NCI-H748 (cell line): ENCODE results near the gene UNC5C.

Source experiments
- DNase-seq: peaks from one replicate; lab custom pipeline; 2025; ENCODE audit not compliant: unreplicated experiment; lab: John Stamatoyannopoulos, UW

Gene UNC5C

GRCh38 chr4:95546866-95547714 lies 1.7 kb downstream of the UNC5C start:
- DNase-seq = peak; percentile 34

- no peak for DNase-seq
These were observed 2.6 kb downstream of the UNC5C start for GRCh38 chr4:95546221-95546620.

- no peak for DNase-seq
These were observed 3.2 kb downstream of the UNC5C start for GRCh38 chr4:95545546-95545945.

GRCh38 chr4:95544113-95545103 lies 4.4 kb downstream of the UNC5C start:
- no peak for DNase-seq

GRCh38 chr4:95541889-95542607 lies 6.7 kb downstream of the UNC5C start:
- no peak for DNase-seq

- DNase-seq = no peak
These were observed 7.7 kb downstream of the UNC5C start for GRCh38 chr4:95541094-95541493.

- DNase-seq = no peak
These were observed 8.5 kb downstream of the UNC5C start for GRCh38 chr4:95540227-95540626.

- no peak for DNase-seq
These were observed 9.7 kb downstream of the UNC5C start for GRCh38 chr4:95539106-95539505.

GRCh38 chr4:95537863-95538488 lies 10.8 kb downstream of the UNC5C start:
- DNase-seq = no peak

GRCh38 chr4:95537191-95537590 lies 11.6 kb downstream of the UNC5C start:
- DNase-seq = peak; percentile 30

GRCh38 chr4:95536650-95537049 lies 12.1 kb downstream of the UNC5C start:
- DNase-seq = no peak

- DNase-seq = no peak
These were observed 13.6 kb downstream of the UNC5C start for GRCh38 chr4:95535180-95535579.

- peak; percentile 44 for DNase-seq
These were observed 14.7 kb downstream of the UNC5C start for GRCh38 chr4:95534032-95534431.

- no peak for DNase-seq
These were observed 15.5 kb downstream of the UNC5C start for GRCh38 chr4:95533254-95533653.

- no peak for DNase-seq
These were observed 16.5 kb downstream of the UNC5C start for GRCh38 chr4:95532305-95532704.

GRCh38 chr4:95531141-95531540 lies 17.6 kb downstream of the UNC5C start:
- DNase-seq = peak; percentile 75

GRCh38 chr4:95529946-95530345 lies 18.8 kb downstream of the UNC5C start:
- DNase-seq = no peak

- DNase-seq = no peak
These were observed 20.3 kb downstream of the UNC5C start for GRCh38 chr4:95528388-95528948.

GRCh38 chr4:95526075-95526474 lies 22.7 kb downstream of the UNC5C start:
- no peak for DNase-seq

GRCh38 chr4:95524729-95525128 lies 24.0 kb downstream of the UNC5C start:
- no peak for DNase-seq
